RCC 7860 (cell line): ENCODE data around the gene PLCG2.
"Not testable (repeated sequence)": the region's sequence is repeated elsewhere in the genome, so short reads cannot be mapped to it uniquely, and the experiment has no call there.

Experiments used
- DNase-seq: peaks from one replicate; pipeline ENCODE4 v3.0.0-alpha.2; 2015; ENCODE audit warnings: low spot score
- FAIRE-seq: peaks from 2 replicates; lab custom pipeline; 2012; peaks lifted over from hg19 to GRCh38; lab: Jason Lieb, UNC

Gene PLCG2

DNA sequence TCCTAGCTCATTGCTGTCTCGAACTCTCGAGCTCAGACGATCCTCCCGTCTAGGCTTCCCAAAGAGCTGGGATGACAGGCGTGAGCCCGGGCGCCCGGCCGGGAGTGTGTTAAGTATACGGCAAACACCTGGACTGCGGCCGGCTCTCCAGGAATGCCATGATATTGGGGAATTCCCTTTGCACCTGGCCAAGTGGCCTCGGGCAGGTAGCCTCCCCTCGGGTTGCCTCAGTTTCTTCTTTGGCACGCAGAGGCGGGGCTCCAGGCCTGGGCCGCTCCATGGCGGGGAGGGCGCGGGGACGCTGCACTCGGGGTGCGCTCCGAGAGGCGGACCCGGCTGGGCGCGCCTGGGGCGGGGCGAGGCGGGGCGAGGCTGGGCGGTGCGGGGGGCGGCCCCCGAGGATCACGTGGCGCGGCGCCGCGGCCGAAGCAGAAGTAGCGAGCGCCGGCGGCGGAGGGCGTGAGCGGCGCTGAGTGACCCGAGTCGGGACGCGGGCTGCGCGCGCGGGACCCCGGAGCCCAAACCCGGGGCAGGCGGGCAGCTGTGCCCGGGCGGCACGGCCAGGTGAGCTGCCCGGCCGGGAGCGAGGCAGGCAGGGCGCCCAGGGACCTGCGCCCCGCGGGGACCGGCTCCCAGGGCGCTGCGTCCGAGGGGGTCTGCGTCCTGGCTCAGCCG, at the start of gene PLCG2:
PLCG2 (plus strand) TSS at position 431 of the 675 bp plus-strand sequence. CDS start 6,699 bp downstream, outside the sequence.
- DNase-seq (no peak), FAIRE-seq (no peak)

DNA sequence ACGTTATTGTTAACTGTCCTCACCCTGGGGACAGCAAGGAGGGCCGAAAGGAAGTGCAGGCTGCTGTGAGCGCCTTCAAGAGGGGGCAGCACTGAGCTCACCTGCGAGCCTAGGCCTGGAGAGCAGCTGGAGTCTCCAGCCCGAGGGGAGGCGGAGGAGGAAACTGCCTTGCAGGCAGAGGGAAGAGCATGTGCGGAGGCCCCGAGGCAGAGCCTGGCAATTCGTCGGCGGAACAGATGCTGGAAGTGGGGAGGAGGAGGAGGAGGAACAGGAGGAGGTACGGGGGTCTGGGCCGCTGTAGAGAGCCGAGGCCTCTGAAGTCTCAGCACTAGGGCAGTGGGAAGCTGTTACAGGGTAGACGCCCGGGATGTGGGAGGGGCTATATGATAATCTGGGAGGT, 49.6 kb upstream of the PLCG2 start:
- DNase-seq: no peak
- no peak for FAIRE-seq

DNA sequence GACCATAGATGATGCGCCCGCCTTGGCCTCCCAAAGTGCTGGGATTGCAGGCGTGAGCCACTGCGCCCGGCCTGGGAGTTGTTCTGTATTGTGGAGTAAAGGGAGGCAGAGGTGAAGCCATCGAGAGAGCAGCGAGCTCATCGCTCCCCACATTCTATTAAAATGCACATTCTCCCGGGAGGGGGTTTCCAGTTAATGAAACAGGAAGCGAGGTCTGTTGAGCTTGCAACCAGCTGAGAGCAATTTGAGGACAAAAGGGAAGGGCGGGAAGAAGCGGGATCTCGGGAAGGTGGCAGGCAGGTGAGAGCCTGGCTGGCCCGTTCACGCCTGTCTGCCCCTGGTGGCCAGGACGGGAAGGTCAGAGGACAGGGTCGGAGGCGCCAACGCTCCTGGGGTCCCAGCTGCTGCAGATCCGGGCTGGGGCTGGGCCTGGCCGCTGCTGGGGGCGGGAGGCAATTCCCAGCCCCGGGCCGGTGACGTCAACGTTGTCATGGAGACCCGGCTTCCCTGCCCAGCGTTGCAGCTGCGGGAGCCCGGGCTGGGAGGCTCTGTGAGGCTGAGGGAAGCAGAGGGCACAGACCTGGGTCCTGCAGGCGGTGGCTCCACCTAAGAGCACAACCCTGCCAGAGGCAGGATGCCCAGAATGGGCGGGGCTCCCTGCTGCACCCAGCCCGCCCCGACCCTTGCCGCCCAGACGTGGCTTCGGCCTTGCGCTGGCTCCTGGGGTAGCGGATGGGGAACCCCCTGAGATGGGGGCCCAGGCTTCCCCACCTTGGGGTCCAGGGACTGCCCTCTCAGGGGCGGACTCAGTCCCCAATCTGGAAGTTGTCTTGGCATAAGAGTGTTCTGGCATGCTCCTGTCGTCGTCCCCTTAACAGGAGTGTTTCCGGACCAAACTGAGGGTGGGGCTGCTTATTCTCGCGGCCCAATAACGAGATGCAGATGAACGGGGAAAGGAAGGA, 48.7 kb upstream of the PLCG2 start:
- FAIRE-seq (no peak), DNase-seq (peak; percentile 67)

DNA sequence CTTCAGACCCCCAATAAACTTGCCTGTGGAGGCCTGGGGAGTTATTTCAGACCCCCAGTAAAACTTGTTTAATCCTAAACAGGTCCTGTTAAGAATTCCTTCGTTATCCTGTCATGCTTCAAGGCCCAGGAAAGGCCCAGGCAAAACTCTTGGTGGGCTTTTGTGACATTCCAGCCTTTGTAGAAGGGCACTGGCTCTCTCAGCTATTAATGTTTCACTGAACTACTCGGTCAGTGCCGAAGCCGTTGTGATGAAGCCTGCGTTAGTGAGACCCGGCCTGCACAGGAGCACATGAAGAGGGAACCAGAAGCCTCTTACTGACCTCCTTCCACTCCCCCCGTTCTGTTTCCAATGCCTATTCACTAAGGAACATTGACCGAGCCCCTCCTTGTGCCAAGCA, 47.4 kb upstream of the PLCG2 start:
- FAIRE-seq (no peak), DNase-seq (no peak)

DNA sequence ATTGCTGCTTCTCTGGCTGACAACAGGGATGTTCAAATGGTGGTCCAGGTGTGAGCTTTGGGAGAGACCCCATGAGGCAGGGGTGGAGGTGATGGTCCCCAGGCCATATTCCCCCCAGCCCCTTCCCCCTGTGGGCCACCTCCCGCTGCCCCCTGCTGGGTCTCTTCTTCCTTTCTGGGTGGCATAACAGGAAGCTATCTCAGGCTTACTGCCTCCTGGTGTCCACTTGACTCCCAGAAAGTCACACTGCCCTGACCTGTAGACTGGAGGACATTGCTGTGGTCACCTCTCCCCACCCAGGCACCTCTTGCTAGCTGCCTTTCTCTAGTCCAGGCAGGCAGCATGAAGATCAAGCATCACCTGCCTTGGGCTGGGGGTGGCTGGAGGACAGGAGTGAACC, 46.4 kb upstream of the PLCG2 start:
- FAIRE-seq (no peak), DNase-seq (no peak)

DNA sequence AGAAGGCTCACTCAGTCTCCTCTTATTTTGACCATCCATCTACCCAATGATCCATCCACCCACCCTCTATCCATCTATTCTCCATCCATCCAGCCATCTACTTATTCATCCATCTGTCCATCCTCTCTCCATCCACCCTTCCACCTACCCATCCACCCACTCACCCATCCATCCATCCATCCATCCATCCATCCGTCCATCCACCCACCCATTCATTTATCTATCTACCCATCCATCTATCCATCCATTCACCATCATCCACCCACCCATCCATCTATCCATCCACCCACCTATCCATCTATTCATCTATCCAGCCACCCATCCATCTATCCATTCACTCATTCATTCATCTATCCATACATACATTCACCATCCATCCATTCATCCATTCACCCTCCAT, 45.8 kb upstream of the PLCG2 start:
- no peak for FAIRE-seq

DNA sequence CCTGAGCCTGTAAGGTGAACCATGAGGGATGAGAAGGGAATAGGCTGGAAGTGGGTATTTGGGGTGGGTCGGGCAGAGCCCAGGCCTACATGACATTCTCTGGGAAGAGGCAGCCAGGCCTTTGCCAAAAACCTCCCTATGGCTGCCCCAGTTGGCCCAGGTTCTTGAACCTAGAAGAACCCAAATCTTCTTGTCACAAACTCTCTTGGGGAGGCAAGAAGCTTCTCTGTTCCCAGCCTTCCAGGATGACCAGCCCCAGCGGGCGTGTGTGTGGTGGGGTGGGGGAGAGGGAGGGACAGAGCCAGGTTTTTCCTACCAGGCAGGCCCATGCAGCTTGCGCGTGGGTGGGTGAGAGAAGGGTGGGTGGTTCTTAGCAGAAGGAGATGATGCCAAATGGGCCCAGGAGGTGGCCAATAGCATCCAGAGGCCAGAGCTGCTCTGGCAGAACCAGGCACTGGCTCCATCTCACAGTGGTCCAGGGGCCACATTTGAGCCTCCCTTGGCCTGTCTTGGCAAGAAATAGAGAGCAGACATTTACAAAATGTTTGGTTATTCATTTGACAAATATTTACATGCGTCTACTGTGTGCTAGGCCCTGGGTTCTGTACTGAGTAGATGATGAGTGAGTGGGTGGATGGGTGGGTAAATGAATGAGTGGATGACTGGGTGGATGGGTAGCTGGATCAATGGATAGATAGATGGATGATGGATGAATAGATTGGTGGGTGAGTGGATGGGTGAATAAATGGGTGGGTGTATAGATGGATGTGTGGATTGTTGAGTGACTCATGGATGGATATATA, 44.3 kb upstream of the PLCG2 start:
- FAIRE-seq (no peak), DNase-seq (no peak)

More for the DNA sequence above, 45.8 kb upstream of the PLCG2 start:
- DNase-seq: no peak

DNA sequence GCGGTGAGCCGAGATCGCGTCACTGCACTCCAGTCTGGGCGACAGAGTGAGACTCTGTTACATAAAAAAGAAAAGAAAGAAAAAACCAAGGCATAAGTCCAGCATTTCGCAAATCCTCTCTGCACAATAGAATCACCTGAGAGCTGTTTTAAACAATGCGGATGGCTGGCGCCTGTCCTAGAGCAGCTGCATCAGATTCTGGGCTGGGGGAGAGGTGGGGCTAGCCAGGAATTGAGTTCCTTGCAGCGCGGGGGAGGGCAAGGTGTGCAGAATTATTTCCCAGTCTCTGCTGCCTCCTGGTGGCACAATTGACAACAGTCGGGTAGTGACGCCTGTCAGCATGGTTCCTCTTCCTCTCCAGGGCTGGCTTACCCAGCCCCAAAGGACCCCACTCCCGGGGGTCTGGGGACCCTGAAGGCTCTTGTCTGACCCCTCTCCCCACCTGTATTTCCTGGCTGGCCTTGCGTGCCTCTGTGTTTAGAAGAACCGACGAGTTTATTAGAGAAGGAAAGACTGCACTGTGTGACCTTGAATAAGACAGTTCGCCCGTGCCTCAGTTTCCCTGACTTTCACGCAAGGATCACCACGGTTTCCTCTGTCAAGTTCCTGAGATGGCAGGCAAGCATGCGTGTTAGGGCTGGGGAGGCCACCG, 41.1 kb upstream of the PLCG2 start:
- DNase-seq (peak; percentile 53), FAIRE-seq (no peak)

DNA sequence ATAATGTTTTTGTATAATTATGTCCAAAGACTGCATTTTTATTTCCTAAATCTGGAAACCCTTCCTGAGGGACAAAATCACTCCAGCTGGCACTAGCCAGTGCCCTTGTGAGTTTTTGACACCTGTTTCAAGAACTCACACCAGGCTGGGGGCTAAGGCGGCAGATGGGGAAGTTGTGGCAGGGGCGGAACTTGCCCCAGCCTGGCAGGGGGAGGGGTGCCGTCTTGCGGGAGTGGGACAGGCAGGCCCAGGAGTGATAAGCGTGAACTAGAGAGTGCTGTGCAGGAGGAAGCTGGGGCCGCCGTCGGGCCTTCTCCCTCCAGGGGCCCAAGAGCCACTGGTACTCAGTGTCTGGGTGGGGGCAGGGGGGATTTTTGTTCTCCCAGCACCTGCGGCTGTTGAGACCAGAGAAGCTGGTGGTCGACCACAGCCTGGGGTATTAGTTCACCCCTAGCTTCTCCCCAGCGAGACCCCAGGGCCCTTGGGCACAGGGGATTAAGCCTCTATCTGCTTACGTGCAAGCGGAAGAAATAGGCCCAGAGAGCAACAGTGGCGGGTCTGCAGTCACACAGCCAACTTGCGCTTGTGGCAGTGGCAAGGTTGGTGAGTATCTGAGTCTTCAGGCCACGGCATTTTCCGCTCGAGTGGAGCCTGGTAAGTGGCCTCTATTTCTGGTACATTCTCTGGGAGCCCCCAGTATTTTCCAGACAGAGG, 40.2 kb upstream of the PLCG2 start:
- FAIRE-seq (no peak), DNase-seq (no peak)

DNA sequence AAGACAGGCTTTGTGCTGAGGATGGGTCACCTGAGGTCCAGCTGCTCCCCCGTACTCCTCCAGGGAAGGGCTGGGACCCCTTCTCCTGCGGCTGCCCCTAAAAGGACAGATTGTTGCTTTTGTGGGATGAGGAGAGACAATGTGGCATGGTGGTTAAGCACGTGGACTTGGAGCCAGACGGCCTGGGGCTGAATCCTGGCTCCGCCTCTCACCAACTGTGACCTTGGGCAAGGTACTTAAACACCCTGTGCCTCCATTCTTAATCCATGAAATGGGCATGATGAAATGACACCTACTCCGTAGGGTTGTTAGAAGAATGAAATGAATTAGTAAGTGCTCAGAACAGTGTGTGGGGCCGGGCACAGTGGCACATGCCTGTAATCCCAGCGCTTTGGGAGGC, 39.6 kb upstream of the PLCG2 start:
- FAIRE-seq: no peak

DNA sequence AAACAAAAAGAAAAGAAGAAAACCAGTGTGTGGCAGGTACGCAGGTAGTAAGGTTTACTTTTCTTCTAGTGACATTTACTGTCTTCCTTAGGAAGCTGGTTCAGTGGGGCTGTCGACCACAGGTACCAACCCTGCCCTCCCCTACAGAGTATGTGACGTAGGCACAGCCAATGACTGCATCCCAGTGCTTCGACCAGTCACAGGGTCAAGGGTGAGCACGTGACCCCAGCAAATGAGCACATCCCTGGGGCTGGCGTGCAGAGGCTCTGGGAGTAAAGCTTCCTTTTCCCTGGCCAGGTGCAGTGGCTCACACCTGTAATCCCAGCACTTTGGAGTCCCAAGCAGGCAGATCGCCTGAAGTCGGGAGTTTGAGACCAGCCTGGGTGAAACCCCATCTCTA, 38.9 kb upstream of the PLCG2 start:
- no peak for DNase-seq
- FAIRE-seq: no peak

More for the DNA sequence above, 39.6 kb upstream of the PLCG2 start:
- DNase-seq: no peak

DNA sequence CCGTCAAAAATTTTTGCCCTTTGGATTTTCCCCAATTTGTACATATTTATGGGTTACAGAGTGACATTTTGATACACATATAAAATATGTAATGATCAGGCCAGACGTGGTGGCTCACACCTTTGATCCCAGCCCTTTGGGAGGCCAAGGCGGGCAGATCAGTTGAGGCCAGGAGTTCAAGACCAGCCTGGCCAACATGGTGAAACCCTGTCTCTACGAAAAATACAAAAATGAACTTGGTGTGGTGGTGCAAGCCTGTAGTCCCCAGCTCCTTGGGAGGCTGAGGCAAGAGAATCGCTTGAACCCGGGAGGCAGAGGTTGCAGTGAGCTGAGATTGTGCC, 37.7 kb upstream of the PLCG2 start:
- FAIRE-seq, DNase-seq: not testable (repeated sequence)

DNA sequence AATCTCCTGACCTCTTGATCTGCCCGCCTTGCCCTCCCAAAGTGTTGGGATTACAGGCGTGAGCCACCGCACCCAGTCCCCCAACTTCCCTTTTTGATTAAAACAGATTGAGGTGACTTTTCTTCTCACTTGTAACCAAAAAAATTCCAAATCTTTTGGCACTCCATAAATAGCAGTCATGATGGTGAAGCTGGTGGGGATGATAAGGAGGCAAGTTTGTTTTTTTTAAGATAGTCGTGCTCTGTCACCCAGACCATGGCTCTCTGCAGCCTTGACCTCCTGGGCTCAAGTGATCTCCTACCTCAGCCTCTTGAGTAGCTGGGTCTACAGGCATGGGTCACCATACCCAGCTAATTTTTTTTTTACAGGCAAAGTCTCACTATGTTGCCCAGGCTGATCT, 34.7 kb upstream of the PLCG2 start:
- no peak for DNase-seq
- FAIRE-seq: no peak

DNA sequence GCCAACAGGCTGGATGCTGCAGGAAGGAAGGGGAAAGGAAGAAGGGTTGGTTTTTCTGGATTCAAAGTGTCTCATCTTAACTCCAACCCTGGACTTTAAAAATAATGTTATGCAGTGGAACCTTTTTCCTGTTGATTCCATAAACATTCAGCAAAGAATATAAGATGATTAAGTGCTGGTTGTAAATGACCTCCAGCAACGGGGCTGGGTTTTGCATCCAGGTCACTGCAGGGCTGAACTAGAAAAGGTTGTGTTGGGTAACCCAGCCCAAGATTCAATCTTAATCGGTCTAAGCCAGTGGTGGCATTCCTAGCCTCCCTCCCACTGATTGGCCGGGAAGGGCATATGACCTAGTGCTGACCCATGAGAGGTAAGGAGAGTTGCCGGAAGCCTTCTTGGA, 34.2 kb upstream of the PLCG2 start:
- FAIRE-seq: no peak

DNA sequence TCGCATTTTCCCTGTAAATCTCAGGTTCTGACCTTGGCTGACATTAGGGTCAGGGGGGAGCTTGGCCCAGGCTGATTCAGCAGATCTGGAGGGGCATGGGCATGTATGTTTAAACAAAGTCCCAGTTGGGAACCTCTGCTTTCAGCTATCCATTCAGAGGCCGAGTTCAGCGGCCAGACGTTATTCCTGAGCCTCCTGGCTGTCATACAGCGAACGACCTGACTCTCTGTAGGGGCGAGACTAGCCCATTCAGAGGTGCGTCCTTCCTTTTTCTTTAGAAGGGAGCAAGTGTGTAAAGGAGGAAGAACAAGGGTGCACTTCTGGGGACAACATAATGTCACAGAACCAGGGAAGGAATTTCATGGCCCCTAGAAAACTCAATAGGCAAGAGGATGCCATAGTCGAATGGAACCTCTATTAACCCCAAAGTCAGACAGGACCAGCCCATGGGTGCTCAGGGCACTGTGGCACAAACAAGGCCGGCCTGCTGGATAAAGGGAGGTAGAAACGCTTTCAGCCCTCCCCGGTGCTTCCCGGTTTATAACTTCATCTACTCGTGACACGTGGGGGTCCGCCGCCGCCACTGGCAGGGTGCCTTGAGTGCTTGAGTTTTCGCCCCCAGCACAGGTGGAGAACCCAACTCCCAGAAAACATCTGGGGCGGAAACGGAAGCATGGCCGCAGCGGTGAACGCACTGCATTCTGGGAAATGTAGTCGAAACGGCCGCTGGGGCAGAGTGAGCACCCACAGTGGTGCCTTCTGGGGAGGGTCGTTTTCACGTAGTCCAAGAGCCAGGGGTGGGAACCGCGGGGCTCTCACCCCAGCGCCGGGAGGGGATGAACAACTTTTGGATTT, 33.2 kb upstream of the PLCG2 start:
- no peak for DNase-seq
- no peak for FAIRE-seq

More for the DNA sequence above, 34.2 kb upstream of the PLCG2 start:
- DNase-seq: no peak

DNA sequence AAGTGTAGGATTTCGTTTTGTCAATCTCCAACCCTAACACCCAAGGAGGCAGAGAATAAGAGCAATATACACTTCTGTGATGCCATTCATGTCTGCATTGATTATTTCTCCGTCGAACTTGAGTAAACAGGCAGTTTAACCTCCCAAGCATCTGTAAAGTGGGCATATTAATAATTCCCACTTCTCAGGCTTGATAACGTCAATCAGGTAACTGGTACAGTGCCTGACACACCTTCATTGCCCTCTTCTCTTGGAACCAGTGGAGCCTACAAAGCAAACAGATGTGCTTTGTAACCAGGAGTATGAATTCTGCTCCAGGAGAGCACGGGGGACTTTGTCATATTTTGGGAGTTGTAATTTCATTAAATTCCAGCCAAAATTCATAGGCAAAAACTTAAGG, 32.5 kb upstream of the PLCG2 start:
- FAIRE-seq: no peak
- DNase-seq: no peak

DNA sequence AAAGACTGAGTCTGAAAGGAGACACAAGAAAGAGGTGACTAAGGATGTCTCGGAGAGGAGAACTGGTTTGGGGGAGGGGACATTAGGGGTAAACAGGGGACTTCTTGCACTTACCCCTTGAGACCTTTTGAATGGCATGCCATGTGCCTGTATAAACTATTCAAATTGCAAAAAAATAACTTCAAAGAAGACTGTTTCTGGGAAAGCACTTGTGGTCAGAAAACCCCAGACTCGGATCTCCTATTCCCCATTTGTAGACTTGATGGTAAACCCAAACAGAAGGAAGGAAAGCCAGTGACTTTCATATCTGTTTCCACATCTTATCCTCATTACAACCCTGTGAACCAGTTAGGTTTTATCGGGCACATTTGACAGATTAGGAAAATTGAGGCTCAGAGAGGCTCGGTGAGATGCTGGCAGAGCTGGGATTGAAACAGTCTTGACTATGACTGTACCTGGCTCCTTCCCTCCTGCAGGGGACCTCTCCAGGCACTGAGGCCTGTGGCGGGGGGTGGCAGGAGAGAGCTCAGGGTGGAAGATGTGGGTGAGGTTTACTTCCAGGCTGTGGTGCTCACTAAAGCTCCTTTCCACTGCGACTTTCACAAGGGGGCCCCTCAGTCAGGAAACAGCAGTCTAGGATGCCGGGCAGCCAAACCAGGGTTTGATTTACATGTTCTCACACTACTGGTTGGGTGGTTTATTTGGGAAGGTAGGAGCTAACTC, 30.5 kb upstream of the PLCG2 start:
- no peak for DNase-seq
- no peak for FAIRE-seq

DNA sequence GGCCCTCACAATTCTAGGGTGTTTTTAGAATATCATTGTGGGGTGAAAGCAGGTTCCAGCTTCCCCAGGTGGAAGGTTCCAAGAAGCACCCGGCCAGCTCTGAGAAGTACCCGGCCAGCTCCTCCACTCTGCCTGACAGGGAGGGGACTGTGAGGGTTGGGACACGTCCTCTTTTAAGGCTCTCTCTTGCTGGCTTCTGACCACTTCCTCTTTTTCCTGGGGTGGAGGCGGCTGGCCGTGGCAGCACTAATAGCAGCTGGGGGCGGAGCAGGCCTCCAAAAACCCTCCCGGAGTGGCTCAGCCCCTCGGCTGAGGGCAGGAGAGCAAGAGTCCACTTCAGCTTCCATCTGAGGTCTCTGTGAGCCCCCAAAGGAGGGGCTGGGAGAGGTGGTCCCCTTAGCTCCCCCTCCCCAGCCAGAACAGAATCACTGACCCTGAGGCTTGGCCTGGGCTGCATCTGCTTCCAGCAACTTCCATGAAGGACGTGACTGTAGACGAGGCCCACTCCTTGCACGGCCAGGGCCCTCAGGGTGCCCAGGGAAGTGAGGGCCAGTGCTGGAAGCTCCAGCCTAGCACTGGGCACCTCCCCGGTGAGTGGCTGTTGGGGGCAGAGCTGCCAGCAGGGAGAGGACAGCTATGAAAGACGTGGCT, 26.7 kb upstream of the PLCG2 start:
- FAIRE-seq (no peak), DNase-seq (no peak)
